ENCODE data around the gene TNPO2.
"Not testable (repeated sequence)": the region's sequence is repeated elsewhere in the genome, so short reads cannot be mapped to it uniquely, and the experiment has no call there.

TNPO2 gene

GRCh38 chr19:12689581-12690216, 34.0 kb downstream of the TNPO2 start:
- 91% methylated on average over 26 of the region's 26 CpGs for WGBS

GRCh38 chr19:12689012-12689411, 34.7 kb downstream of the TNPO2 start:
- no peak overlapping the region for H3K9ac ChIP-seq (ENCODE audit: low read depth, low read length)
- H3K4me3 ChIP-seq (ENCODE audit: low read length), result no peak overlapping the region
- WGBS, result 97% methylated on average over 12 of the region's 12 CpGs
- no peaks in the 10 kb centered on the region for H3K27me3 ChIP-seq (ENCODE audit: insufficient read depth, low read length)
- no peak overlapping the region for H3K27ac ChIP-seq (ENCODE audit: low read depth, low read length)
- no peaks in the 10 kb centered on the region for H3K4me1 ChIP-seq (ENCODE audit: insufficient read depth, low read length)
- no peaks in the 10 kb centered on the region for H3K9me3 ChIP-seq (ENCODE audit: insufficient read depth, low read depth, low read length)
- peaks cover 3% of the 10 kb centered on the region; the same call in 1 of the 2 replicates for H3K36me3 ChIP-seq (ENCODE audit: insufficient read depth, low read length)

More at GRCh38 chr19:12689581-12690216, 34.0 kb downstream of the TNPO2 start:
- Histone ChIP-seq H3K4me3 (ENCODE audit: low read length) (no peak overlapping the region), H3K4me1 (ENCODE audit: insufficient read depth, low read length) (no peaks in the 10 kb centered on the region), H3K27me3 (ENCODE audit: insufficient read depth, low read length) (no peaks in the 10 kb centered on the region), H3K9me3 (ENCODE audit: insufficient read depth, low read depth, low read length) (no peaks in the 10 kb centered on the region), H3K27ac (ENCODE audit: low read depth, low read length) (no peak overlapping the region), H3K9ac (ENCODE audit: low read depth, low read length) (no peak overlapping the region), H3K36me3 (ENCODE audit: insufficient read depth, low read length) (peaks cover 3% of the 10 kb centered on the region; the same call in 1 of the 2 replicates)

- Histone ChIP-seq H3K4me1 (ENCODE audit: insufficient read depth, low read length) (no peaks in the 10 kb centered on the region), H3K27ac (ENCODE audit: low read depth, low read length) (no peak within 1 kb of the TSS), H3K9ac (ENCODE audit: low read depth, low read length) (no peak within 1 kb of the TSS), H3K4me3 (ENCODE audit: low read length) (no peak within 1 kb of the TSS), H3K9me3 (ENCODE audit: insufficient read depth, low read depth, low read length) (no peaks in the 10 kb centered on the region), H3K36me3 (ENCODE audit: insufficient read depth, low read length) (0 out of 2 replicates have a peak, but pooled peaks cover 1% of the 10 kb centered on the region), H3K27me3 (ENCODE audit: insufficient read depth, low read length) (no peaks in the 10 kb centered on the region)
- 91% methylated on average over 9 of the region's 9 CpGs for WGBS
Measured at GRCh38 chr19:12687496-12688196, 36.1 kb downstream of the TNPO2 start, which contains the start of gene GNG14. GNG14 (plus strand) TSS chr19:12687998; CDS start chr19:12688049, 51 bp downstream.

GRCh38 chr19:12685831-12686230, 37.9 kb downstream of the TNPO2 start:
- H3K27ac ChIP-seq (ENCODE audit: low read depth, low read length), result no peak overlapping the region
- H3K4me3 ChIP-seq (ENCODE audit: low read length), result no peak overlapping the region
- H3K4me1 ChIP-seq (ENCODE audit: insufficient read depth, low read length), result no peaks in the 10 kb centered on the region
- no peak overlapping the region for H3K9ac ChIP-seq (ENCODE audit: low read depth, low read length)
- 94% methylated on average over 3 of the region's 3 CpGs for WGBS
- H3K36me3 ChIP-seq (ENCODE audit: insufficient read depth, low read length), result no peaks in the 10 kb centered on the region
- H3K9me3 ChIP-seq (ENCODE audit: insufficient read depth, low read depth, low read length), result no peaks in the 10 kb centered on the region
- no peaks in the 10 kb centered on the region for H3K27me3 ChIP-seq (ENCODE audit: insufficient read depth, low read length)

- Histone ChIP-seq H3K27ac (ENCODE audit: low read depth, low read length) (peak within 1 kb of the TSS; percentile 99), H3K36me3 (ENCODE audit: insufficient read depth, low read length) (peaks cover 37% of the 10 kb centered on the region), H3K9ac (ENCODE audit: low read depth, low read length) (peak within 1 kb of the TSS; percentile 99), H3K27me3 (ENCODE audit: insufficient read depth, low read length) (no peaks in the 10 kb centered on the region), H3K9me3 (ENCODE audit: insufficient read depth, low read depth, low read length) (no peaks in the 10 kb centered on the region), H3K4me1 (ENCODE audit: insufficient read depth, low read length) (no peaks in the 10 kb centered on the region), H3K4me3 (ENCODE audit: low read length) (peak within 1 kb of the TSS; percentile 91)
- under 1% methylated on average over 68 of the region's 68 CpGs for WGBS
Measured at GRCh38 chr19:12681074-12681987, 42.4 kb downstream of the TNPO2 start, which contains the start of gene DHPS. DHPS (minus strand) TSS chr19:12681880; CDS start chr19:12681766, 114 bp downstream.

- H3K4me1 ChIP-seq (ENCODE audit: insufficient read depth, low read length), result no peaks in the 10 kb centered on the region
- H3K36me3 ChIP-seq (ENCODE audit: insufficient read depth, low read length), result peaks cover 50% of the 10 kb centered on the region
- WGBS, result 96% methylated on average over 9 of the region's 9 CpGs
- no peak overlapping the region for H3K4me3 ChIP-seq (ENCODE audit: low read length)
- no peaks in the 10 kb centered on the region for H3K27me3 ChIP-seq (ENCODE audit: insufficient read depth, low read length)
- H3K9ac ChIP-seq (ENCODE audit: low read depth, low read length), result no peak overlapping the region
- H3K27ac ChIP-seq (ENCODE audit: low read depth, low read length), result no peak overlapping the region
- H3K9me3 ChIP-seq (ENCODE audit: insufficient read depth, low read depth, low read length), result no peaks in the 10 kb centered on the region
Measured at GRCh38 chr19:12680034-12680433, 43.7 kb downstream of the TNPO2 start.

GRCh38 chr19:12678039-12678438, 45.7 kb downstream of the TNPO2 start:
- H3K36me3 ChIP-seq (ENCODE audit: insufficient read depth, low read length), result peaks cover 70% of the 10 kb centered on the region
- not testable (repeated sequence) for H3K4me3 ChIP-seq (ENCODE audit: low read length); H3K9me3 ChIP-seq (ENCODE audit: insufficient read depth, low read depth, low read length); H3K4me1 ChIP-seq (ENCODE audit: insufficient read depth, low read length); H3K27ac ChIP-seq (ENCODE audit: low read depth, low read length); H3K9ac ChIP-seq (ENCODE audit: low read depth, low read length); H3K27me3 ChIP-seq (ENCODE audit: insufficient read depth, low read length)
- 97% methylated on average over 5 of the region's 5 CpGs for WGBS

- H3K36me3 ChIP-seq (ENCODE audit: insufficient read depth, low read length), result peaks cover 78% of the 10 kb centered on the region
- 95% methylated on average over 12 of the region's 12 CpGs for WGBS
Measured at GRCh38 chr19:12676928-12677327, 46.8 kb downstream of the TNPO2 start.

GRCh38 chr19:12676384-12676792, 47.3 kb downstream of the TNPO2 start:
- Histone ChIP-seq H3K4me1 (ENCODE audit: insufficient read depth, low read length) (no peaks in the 10 kb centered on the region), H3K4me3 (ENCODE audit: low read length) (no peak overlapping the region), H3K9me3 (ENCODE audit: insufficient read depth, low read depth, low read length) (no peaks in the 10 kb centered on the region), H3K36me3 (ENCODE audit: insufficient read depth, low read length) (peaks cover 81% of the 10 kb centered on the region), H3K27me3 (ENCODE audit: insufficient read depth, low read length) (no peaks in the 10 kb centered on the region), H3K9ac (ENCODE audit: low read depth, low read length) (no peak overlapping the region), H3K27ac (ENCODE audit: low read depth, low read length) (no peak overlapping the region)
- 21% methylated on average over 4 of the region's 4 CpGs for WGBS

More at GRCh38 chr19:12676928-12677327, 46.8 kb downstream of the TNPO2 start:
- Histone ChIP-seq H3K27me3 (ENCODE audit: insufficient read depth, low read length) (no peaks in the 10 kb centered on the region), H3K9ac (ENCODE audit: low read depth, low read length) (no peak overlapping the region), H3K27ac (ENCODE audit: low read depth, low read length) (no peak overlapping the region), H3K4me1 (ENCODE audit: insufficient read depth, low read length) (no peaks in the 10 kb centered on the region), H3K9me3 (ENCODE audit: insufficient read depth, low read depth, low read length) (no peaks in the 10 kb centered on the region), H3K4me3 (ENCODE audit: low read length) (no peak overlapping the region)

- no peaks in the 10 kb centered on the region for H3K9me3 ChIP-seq (ENCODE audit: insufficient read depth, low read depth, low read length)
- H3K27ac ChIP-seq (ENCODE audit: low read depth, low read length), result no peak overlapping the region
- H3K9ac ChIP-seq (ENCODE audit: low read depth, low read length), result no peak overlapping the region
- H3K4me3 ChIP-seq (ENCODE audit: low read length), result no peak overlapping the region
- H3K36me3 ChIP-seq (ENCODE audit: insufficient read depth, low read length), result peaks cover 81% of the 10 kb centered on the region
- no peaks in the 10 kb centered on the region for H3K27me3 ChIP-seq (ENCODE audit: insufficient read depth, low read length)
- WGBS, result 96% methylated on average over 15 of the region's 15 CpGs
- H3K4me1 ChIP-seq (ENCODE audit: insufficient read depth, low read length), result no peaks in the 10 kb centered on the region
Measured at GRCh38 chr19:12675940-12676339, 47.8 kb downstream of the TNPO2 start.
